HTERT RPE-1 (cell line): ENCODE results near the gene COL6A1.
"Not testable (repeated sequence)": the region's sequence is repeated elsewhere in the genome, so short reads cannot be mapped to it uniquely, and the experiment has no call there.

ENCODE experiments used
- in situ Hi-C: fragments of 300-500 bp; cut with MboI; formaldehyde crosslinking; loops from 4 replicates; pipeline ENCODE4 v1.14.3; 2020; ENCODE audit warnings: low sequenced_read_pairs

Gene COL6A1

DNA sequence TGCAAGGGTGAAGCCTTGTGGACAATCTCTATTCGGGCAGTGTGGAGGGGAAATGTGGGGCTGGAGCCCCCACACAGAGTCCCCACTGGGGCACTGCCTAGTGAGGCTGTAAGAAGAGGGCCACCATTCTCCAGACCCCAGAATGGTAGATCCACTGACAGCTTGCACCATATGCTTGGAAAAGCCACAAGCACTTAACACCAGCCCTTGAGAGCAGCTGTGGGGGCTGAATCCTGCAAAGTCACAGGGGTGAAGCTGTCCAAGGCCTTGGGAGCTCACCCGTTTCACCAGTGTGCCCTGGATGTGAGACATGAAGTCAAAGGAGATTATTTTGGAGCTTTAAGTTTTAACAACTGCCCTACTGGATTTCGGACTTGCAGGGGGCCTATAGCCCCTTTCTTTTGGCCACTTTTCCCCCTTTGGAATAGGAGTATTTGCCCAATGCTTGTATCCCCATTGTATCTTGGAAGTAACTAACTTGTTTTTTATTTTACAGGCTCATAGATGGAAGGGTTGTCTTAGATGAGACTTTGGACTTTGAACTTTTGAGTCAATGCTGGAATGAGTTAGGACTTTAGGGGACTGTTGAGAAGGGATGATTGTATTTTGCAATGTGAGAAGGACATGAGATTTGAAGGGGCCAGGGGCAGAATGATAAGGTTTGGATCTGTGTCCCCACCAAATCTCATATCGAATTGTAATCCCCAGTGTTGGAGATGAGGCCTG, 16.3 kb upstream of the COL6A1 start:
- in situ Hi-C loops, result no loop called here

DNA sequence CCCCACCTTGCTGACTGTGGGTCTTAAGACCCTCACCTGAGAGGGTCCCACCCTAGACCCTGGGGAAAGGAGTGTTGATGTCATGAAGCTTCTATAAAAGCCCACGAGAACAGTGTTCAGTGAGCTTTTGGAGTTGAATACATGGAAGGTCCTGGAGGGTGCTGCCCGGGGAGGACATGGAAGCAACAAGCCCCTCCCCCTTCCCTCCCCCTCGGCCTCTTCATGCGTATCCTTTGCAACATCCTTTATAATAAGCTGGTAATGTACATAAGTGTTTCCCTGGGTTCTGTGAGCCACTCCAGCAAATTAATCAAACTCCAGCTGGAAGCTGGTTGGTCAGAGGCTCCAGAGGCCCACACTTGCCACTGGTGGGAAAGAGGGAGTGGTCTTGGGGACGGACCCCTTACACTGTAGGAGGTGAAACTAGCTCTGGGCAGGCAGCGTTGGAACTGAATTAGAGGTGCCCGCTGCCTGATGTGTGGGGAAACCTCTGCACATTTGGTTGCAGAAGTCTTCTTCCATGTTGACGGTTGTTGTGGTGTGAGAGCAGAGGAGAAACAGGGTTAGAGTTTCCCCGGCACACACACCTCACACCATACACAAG, 14.7 kb upstream of the COL6A1 start:
- in situ Hi-C loops, result no loop called here

DNA sequence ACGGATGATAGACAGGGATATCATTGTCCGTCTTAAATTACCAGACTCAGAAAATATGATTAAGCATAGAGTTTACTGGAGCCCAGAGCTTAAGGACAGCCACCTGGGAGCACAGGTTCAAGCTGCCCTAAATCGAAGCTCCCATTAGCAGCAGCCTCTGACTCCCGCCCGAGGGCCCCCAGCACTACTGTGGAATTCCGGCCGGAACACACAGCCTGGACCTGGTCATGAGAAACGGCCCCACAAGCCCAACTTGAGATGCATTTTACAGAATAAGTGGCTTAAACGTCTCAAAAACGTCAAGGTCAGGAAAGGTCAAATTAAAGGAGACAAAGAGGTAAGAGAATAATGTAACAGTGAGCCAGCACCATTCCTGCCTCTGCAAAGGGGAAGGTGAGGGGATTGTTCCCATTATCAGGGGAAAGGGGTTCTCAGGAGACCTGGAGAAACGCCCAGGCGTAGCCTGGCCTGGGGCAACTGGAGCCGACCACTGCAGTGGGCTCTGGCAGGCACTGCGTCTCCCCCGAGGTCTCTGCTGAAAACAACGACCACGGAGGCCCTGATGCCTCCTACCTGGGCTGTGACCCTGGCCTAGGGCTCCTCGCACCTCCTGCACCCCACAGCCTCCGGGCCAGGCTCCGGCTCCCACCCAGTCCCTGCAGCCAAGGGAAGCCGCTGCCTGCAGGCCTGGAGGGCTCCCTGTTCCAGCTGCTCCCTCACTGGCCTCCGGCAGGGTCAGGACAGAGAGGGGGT, 11.5 kb upstream of the COL6A1 start:
- in situ Hi-C loops, result no loop called here

- in situ Hi-C loops, result no loop called here
These were observed 10.6 kb upstream of the COL6A1 start for GRCh38 chr21:45970674-45971615.

DNA sequence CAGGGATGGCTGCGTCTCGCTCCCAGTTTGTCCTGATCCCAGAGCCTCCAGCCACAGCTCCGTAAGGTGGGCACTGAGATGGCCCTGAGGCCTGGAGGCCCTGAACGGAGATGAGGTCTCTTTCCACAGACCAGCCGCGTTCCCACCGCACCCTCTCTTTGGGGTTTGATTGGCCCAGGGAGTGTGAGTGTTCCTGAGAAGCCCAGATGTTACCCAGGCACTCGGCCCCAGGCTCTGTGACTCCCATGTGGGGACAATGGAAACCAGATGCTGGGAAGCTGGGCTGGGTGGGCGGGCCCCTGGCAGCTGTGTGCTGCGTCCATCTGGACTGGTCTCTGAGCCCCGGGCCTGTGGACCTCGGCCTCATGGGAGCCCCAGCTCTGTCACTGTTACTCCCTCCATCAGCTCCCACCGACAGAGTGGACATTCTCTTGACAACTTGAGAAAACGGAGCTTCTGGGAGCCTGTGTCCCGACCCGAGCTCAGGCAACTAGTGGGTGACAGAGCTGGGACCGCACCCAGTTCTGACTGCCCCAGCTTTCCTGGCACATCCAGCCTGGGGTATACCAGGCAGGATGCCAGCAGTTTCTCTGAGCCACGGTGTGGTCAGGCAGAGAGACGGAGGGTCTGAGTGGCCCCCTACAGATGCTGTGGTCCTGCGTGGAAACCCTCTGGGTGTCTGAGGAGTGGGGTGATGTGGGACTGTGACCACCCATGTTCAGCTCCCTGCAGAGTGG, 9.8 kb upstream of the COL6A1 start:
- in situ Hi-C loops, result no loop called here

DNA sequence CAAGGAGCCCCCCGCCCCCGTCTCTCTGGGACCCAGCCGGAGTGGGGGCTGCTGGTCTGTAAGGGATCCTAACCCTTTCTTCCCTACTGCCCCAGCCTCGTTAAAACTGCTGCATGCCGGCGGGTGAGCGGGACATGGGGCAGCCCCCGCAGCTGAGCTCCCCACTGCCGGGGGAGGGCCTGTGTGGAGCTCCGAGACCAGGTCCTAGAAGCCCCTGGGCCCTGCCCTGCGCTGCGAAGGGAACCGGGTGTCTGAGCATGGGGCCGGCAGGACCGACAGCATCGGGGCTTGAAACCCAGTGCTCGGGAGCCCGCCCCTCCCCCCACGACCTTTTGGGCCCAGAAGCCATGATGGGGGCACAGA, 9.2 kb upstream of the COL6A1 start:
- in situ Hi-C loops, result no loop called here

DNA sequence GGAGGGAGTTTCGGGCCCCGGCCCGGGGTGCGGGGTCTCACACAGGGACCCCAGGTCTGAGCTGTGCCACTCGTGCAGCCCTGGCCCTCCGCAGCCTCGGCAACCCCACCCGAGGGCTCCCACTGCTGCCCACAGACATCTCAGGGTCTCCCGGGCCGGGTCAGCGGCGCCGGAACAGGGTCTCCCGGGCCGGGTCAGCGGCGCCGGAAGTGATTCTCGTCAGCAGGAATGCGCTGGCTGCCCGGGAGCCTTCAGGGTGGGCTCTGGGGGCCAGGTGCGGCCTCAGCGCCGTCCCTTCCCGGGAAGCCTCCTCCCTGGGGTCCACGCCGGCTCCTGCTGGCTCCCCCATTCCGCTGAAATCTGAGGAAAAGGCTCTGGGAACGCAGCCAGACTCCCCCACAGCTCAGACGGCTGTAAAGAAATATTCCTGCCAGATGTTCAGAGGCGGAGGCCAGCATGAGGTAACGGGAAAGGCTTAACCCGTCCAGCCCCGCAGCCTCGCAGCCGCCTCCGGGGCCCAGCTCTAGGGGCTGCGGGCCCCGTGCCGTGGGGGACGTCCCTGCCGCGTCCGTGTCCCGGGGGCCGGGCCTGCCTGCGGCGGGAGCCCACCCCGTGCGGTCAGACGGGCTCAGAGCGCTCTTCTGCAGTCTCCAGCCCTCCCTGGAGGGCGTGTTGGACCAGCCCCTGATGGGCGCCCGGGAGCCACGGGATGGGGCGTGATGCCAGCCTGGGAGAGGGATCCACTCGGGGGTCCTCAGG, 8.7 kb upstream of the COL6A1 start:
- in situ Hi-C loops, result no loop called here

- in situ Hi-C loops, result no loop called here
These were observed 8.0 kb upstream of the COL6A1 start for GRCh38 chr21:45973475-45974072.

GRCh38 chr21:45974073-45975019, 7.2 kb upstream of the COL6A1 start:
- in situ Hi-C loops, result no loop called here

- in situ Hi-C loops, result no loop called here
These were observed 6.4 kb upstream of the COL6A1 start for GRCh38 chr21:45975020-45975666.

- in situ Hi-C loops, result not testable (repeated sequence)
These were observed 5.7 kb upstream of the COL6A1 start for GRCh38 chr21:45975667-45976409.

DNA sequence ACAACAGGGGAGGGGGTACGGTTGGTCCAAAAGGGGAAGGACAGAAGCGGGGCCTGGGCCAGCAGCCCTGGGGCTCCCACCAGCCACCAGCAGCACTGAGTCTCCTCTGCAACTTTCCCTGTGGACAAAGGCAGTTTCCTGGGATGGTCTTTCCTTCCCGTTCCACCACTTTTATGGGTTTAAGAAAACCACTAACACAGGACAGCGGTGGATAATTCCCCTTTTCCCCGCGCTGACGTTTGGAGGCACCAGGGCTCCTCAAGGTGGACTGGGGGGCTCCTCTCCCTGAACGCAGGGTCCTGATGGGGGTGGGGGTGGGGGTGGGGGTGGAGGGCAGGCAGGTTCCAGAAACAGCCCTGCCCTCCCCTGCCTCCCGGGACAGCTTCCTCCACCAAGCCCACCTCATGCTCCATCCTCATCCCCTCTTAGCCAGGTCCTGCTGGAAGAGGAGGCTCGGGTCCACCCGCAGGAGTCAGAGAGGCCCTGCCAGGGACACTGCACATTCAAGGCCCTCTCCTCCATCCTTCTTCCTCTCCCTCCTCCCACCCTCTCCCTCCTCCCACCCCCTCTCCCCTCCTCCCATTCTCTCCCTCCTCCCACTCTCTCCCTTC, 4.8 kb upstream of the COL6A1 start:
- in situ Hi-C loops, result no loop called here

- in situ Hi-C loops, result no loop called here
These were observed 4.2 kb upstream of the COL6A1 start for GRCh38 chr21:45977396-45977795.

DNA sequence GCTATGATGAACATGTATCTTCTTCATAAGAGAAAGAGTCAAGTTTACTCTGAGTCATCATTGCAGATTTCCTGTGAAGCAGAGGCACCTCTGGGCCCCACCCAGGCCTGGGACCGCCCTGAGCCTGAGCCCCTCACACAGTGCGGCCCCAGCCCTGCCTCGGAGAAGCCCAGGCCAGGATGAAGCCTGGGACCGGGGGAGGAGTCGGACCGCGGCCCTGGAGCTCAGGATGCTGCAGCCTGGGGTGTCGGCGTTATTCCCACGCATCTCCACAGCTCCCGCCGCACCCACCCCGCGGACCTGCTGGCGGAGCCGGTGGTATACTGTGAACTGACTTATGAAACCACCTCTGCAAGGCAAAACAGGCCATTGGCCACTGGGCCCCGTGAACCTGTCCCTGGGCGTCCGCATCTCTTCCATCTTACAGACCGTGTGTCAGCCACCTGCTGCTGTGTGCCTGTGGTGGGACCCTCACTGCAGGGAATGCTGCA, 2.4 kb upstream of the COL6A1 start:
- in situ Hi-C loops, result no loop called here

GRCh38 chr21:45979651-45980050, 1.9 kb upstream of the COL6A1 start:
- in situ Hi-C loops, result no loop called here

DNA sequence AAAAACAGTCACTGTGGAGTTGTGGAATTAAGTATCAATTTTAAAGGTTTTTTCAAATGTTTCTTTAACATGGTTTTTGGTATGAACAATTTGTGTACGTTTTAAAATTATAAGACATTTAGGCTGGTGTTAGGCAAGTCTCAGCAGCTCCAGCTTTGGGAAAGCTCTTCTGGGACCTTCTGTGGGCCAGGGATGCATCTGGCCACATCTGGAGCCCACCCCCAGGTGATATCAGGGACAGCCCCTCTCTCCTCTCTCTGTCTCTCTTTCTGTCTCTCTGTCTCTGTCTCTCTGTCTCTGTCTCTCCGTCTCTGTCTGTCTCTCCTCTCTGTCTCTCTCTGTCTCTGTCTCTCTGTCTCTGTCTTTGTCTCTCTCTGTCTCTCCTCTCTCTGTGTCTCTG, 1.3 kb upstream of the COL6A1 start:
- in situ Hi-C loops, result no loop called here
